ENCODE results near the gene PRSS48. TPM values are rescaled to one million over a fixed set of nuclear protein-coding genes. Genes with fewer than 3 reads are reported as not detected.
"Not testable (repeated sequence)": the region's sequence is repeated elsewhere in the genome, so short reads cannot be mapped to it uniquely, and the experiment has no call there.

PRSS48 gene
- total RNA-seq, 2 experiments from 2014 or later: not detected

- DNase-seq: no peak
- Mint-ChIP-seq H3K27ac (no peak overlapping the region), H3K9me3 (no peaks in the 10 kb centered on the region), H3K27me3 (ENCODE audit: low read depth) (peaks cover 5% of the 10 kb centered on the region), H3K4me1 (ENCODE audit: low read depth) (no peaks in the 10 kb centered on the region), H3K36me3 (ENCODE audit: low read depth) (no peaks in the 10 kb centered on the region), H3K4me3 (no peak overlapping the region)
- CTCF ChIA-PET: no interaction called here
- intact Hi-C loops (cut with micrococcal nuclease): no loop called here
Measured at GRCh38 chr4:151246742-151247141, 30.2 kb upstream of the PRSS48 start.

DNA sequence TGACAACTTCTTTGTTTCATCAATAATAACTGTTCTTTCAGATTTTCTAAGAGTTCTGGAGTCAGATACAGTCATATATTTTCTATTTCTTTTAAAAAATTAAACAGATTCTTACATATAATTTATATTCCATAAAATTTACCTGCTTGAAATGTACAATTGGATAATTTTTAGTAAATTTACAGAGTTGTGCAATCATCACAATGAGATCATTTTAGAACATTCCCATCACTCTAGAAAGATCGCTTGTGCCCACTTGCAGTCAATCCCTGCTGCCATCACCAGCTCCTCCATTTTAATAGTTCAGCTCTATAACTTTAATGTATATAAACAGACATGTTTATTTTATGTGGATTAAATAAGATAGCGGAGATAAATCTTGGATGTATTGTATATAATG is 29.6 kb upstream of the PRSS48 start:
- H3K4me1 Mint-ChIP-seq (ENCODE audit: low read depth): no peaks in the 10 kb centered on the region
- peaks cover 2% of the 10 kb centered on the region for H3K27me3 Mint-ChIP-seq (ENCODE audit: low read depth)
- H3K36me3 Mint-ChIP-seq (ENCODE audit: low read depth): no peaks in the 10 kb centered on the region
- intact Hi-C loops (cut with micrococcal nuclease): no loop called here
- no peaks in the 10 kb centered on the region for H3K9me3 Mint-ChIP-seq
- H3K27ac Mint-ChIP-seq: no peak overlapping the region
- no peak overlapping the region for H3K4me3 Mint-ChIP-seq
- DNase-seq: no peak
- CTCF ChIA-PET: no interaction called here

DNA sequence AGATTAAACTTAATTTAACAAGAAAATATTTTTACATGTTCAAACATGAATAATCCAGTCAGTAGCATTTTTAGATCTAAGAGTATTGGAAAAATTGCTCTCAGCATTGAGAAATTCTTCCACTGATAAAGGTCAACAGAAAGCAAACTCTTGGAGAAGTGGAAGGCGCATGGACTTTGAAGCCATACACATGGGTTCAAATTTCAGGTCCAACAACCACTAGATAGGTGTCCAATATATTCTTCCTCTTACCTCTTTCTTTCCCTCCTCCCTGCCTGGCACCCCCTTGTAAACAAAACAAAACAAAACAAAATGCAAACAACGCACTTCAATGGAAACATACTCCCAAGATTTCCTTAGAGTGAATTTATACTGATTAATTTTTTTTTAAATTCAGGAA is 28.4 kb upstream of the PRSS48 start:
- Mint-ChIP-seq H3K4me3 (no peak overlapping the region), H3K27ac (no peak overlapping the region), H3K36me3 (ENCODE audit: low read depth) (no peaks in the 10 kb centered on the region), H3K9me3 (no peaks in the 10 kb centered on the region), H3K27me3 (ENCODE audit: low read depth) (peaks cover 2% of the 10 kb centered on the region), H3K4me1 (ENCODE audit: low read depth) (no peaks in the 10 kb centered on the region)
- intact Hi-C loops (cut with micrococcal nuclease): no loop called here
- no peak for DNase-seq
- CTCF ChIA-PET: no interaction called here

DNA sequence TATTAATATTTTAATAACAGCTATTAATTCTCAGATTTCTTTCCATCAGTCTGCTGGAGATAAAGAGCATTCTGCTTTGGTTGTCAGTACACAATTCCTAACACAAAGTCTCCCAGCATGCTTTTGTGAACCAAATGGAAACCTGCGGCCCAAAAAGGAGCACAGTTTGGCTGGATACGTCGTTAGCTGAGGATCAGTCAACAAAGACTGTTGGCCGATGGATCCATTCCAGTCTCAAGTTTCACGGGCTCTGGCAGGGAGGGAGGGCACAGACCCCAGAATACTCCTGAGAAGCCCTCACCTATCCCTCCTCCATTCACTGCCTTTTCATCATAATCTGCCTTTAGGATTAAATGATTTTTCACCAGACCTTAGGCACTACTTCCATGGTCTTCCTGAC is 26.3 kb upstream of the PRSS48 start:
- CTCF ChIA-PET: no interaction called here
- H3K27me3 Mint-ChIP-seq (ENCODE audit: low read depth): peaks cover 2% of the 10 kb centered on the region
- no peaks in the 10 kb centered on the region for H3K9me3 Mint-ChIP-seq
- no peak overlapping the region for H3K27ac Mint-ChIP-seq
- H3K36me3 Mint-ChIP-seq (ENCODE audit: low read depth): no peaks in the 10 kb centered on the region
- intact Hi-C loops (cut with micrococcal nuclease): no loop called here
- DNase-seq: no peak
- no peaks in the 10 kb centered on the region for H3K4me1 Mint-ChIP-seq (ENCODE audit: low read depth)
- H3K4me3 Mint-ChIP-seq: no peak overlapping the region

GRCh38 chr4:151251603-151252304 is 25.2 kb upstream of the PRSS48 start:
- intact Hi-C loops (cut with micrococcal nuclease): no loop called here
- no peaks in the 10 kb centered on the region for H3K4me1 Mint-ChIP-seq (ENCODE audit: low read depth)
- H3K27me3 Mint-ChIP-seq (ENCODE audit: low read depth): peaks cover 2% of the 10 kb centered on the region
- CTCF ChIA-PET: no interaction called here
- no peaks in the 10 kb centered on the region for H3K36me3 Mint-ChIP-seq (ENCODE audit: low read depth)
- H3K9me3 Mint-ChIP-seq: no peaks in the 10 kb centered on the region
- no peak overlapping the region for H3K27ac Mint-ChIP-seq
- no peak overlapping the region for H3K4me3 Mint-ChIP-seq
- no peak for DNase-seq

DNA sequence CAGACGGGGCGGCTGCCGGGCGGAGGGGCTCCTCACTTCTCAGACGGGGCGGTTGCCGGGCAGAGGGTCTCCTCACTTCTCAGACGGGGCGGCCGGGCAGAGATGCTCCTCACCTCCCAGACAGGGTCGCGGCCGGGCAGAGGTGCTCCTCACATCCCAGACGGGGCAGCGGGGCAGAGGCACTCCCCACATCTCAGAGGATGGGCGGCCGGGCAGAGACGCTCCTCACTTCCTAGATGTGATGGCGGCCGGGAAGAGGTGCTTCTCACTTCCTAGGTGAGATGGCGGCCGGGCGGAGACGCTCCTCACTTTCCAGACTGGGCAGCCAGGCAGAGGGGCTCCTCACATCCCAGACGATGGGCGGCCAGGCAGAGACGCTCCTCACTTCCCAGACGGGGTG is 21.7 kb upstream of the PRSS48 start:
- H3K27me3 Mint-ChIP-seq (ENCODE audit: low read depth); DNase-seq; H3K4me3 Mint-ChIP-seq; H3K36me3 Mint-ChIP-seq (ENCODE audit: low read depth); CTCF ChIA-PET; intact Hi-C loops (cut with micrococcal nuclease); H3K9me3 Mint-ChIP-seq; H3K27ac Mint-ChIP-seq; H3K4me1 Mint-ChIP-seq (ENCODE audit: low read depth): not testable (repeated sequence)

- H3K27me3 Mint-ChIP-seq (ENCODE audit: low read depth); DNase-seq; CTCF ChIA-PET; H3K9me3 Mint-ChIP-seq; H3K27ac Mint-ChIP-seq; intact Hi-C loops (cut with micrococcal nuclease); H3K4me3 Mint-ChIP-seq; H3K36me3 Mint-ChIP-seq (ENCODE audit: low read depth); H3K4me1 Mint-ChIP-seq (ENCODE audit: low read depth): not testable (repeated sequence)
Measured at GRCh38 chr4:151255680-151256079, 21.3 kb upstream of the PRSS48 start.

GRCh38 chr4:151256134-151256533 is 20.8 kb upstream of the PRSS48 start:
- no peaks in the 10 kb centered on the region for H3K9me3 Mint-ChIP-seq
- no peaks in the 10 kb centered on the region for H3K36me3 Mint-ChIP-seq (ENCODE audit: low read depth)
- H3K27ac Mint-ChIP-seq: no peak overlapping the region
- H3K4me1 Mint-ChIP-seq (ENCODE audit: low read depth): no peaks in the 10 kb centered on the region
- no peak overlapping the region for H3K4me3 Mint-ChIP-seq
- intact Hi-C loops (cut with micrococcal nuclease): no loop called here
- H3K27me3 Mint-ChIP-seq (ENCODE audit: low read depth): no peaks in the 10 kb centered on the region
- DNase-seq: no peak
- CTCF ChIA-PET: no interaction called here

GRCh38 chr4:151257704-151258103 is 19.3 kb upstream of the PRSS48 start:
- no peaks in the 10 kb centered on the region for H3K27me3 Mint-ChIP-seq (ENCODE audit: low read depth)
- intact Hi-C loops (cut with micrococcal nuclease): no loop called here
- H3K27ac Mint-ChIP-seq: no peak overlapping the region
- DNase-seq: no peak
- no peaks in the 10 kb centered on the region for H3K4me1 Mint-ChIP-seq (ENCODE audit: low read depth)
- no peak overlapping the region for H3K4me3 Mint-ChIP-seq
- no peaks in the 10 kb centered on the region for H3K9me3 Mint-ChIP-seq
- CTCF ChIA-PET: no interaction called here
- no peaks in the 10 kb centered on the region for H3K36me3 Mint-ChIP-seq (ENCODE audit: low read depth)

- H3K27me3 Mint-ChIP-seq (ENCODE audit: low read depth): no peaks in the 10 kb centered on the region
- H3K4me1 Mint-ChIP-seq (ENCODE audit: low read depth): no peaks in the 10 kb centered on the region
- no peaks in the 10 kb centered on the region for H3K9me3 Mint-ChIP-seq
- intact Hi-C loops (cut with micrococcal nuclease): no loop called here
- no peak overlapping the region for H3K4me3 Mint-ChIP-seq
- no peak overlapping the region for H3K27ac Mint-ChIP-seq
- no peaks in the 10 kb centered on the region for H3K36me3 Mint-ChIP-seq (ENCODE audit: low read depth)
- CTCF ChIA-PET: no interaction called here
- DNase-seq: no peak
Measured at GRCh38 chr4:151259752-151260151, 17.2 kb upstream of the PRSS48 start.

DNA sequence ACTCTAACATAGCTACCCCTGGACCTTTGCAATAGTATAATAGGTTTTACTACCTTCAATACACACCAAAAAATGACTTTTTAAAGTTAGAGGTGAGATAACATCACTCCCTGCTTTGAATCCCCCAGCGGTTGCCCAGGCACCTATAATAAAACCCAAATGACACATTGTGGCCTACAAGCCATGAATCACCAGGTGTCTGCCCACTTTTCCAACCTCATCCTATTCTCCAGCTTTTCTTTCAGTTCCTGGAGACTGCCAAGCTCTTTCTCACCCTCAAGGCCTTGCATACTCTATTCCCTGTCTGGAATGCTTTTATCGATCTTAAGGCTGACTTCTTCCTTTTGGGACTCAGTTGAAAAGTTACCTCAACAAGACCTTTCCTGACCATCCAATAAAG is 16.4 kb upstream of the PRSS48 start:
- Mint-ChIP-seq H3K27me3 (ENCODE audit: low read depth) (peaks cover 2% of the 10 kb centered on the region), H3K27ac (no peak overlapping the region), H3K36me3 (ENCODE audit: low read depth) (no peaks in the 10 kb centered on the region), H3K4me3 (no peak overlapping the region), H3K9me3 (no peaks in the 10 kb centered on the region), H3K4me1 (ENCODE audit: low read depth) (no peaks in the 10 kb centered on the region)
- CTCF ChIA-PET: no interaction called here
- intact Hi-C loops (cut with micrococcal nuclease): no loop called here
- DNase-seq: no peak

- intact Hi-C loops (cut with micrococcal nuclease): no loop called here
Measured at GRCh38 chr4:151263455-151263854, 13.5 kb upstream of the PRSS48 start.

GRCh38 chr4:151266497-151266896 is 10.5 kb upstream of the PRSS48 start:
- no peak for DNase-seq
- no peak overlapping the region for H3K27ac Mint-ChIP-seq
- no peaks in the 10 kb centered on the region for H3K36me3 Mint-ChIP-seq (ENCODE audit: low read depth)
- peaks cover 2% of the 10 kb centered on the region for H3K27me3 Mint-ChIP-seq (ENCODE audit: low read depth)
- CTCF ChIA-PET: interaction anchor here (0.7 to 2.8 kb wide), 2 partner anchors 10 to 604 kb away, joined by 3 to 13 read pairs; partner anchors contain the start of gene PRSS48
- intact Hi-C loops (cut with micrococcal nuclease): no loop called here
- H3K9me3 Mint-ChIP-seq: peaks cover 2% of the 10 kb centered on the region
- no peak overlapping the region for H3K4me3 Mint-ChIP-seq
- no peaks in the 10 kb centered on the region for H3K4me1 Mint-ChIP-seq (ENCODE audit: low read depth)

More at GRCh38 chr4:151263455-151263854, 13.5 kb upstream of the PRSS48 start:
- no peak overlapping the region for H3K4me3 Mint-ChIP-seq
- peaks cover 2% of the 10 kb centered on the region for H3K27me3 Mint-ChIP-seq (ENCODE audit: low read depth)
- H3K4me1 Mint-ChIP-seq (ENCODE audit: low read depth): no peaks in the 10 kb centered on the region
- DNase-seq: no peak
- CTCF ChIA-PET: no interaction called here
- H3K36me3 Mint-ChIP-seq (ENCODE audit: low read depth): no peaks in the 10 kb centered on the region
- no peak overlapping the region for H3K27ac Mint-ChIP-seq
- H3K9me3 Mint-ChIP-seq: no peaks in the 10 kb centered on the region

Measured in activated naive CD4-positive, alpha-beta T cell treated with anti-CD3 and anti-CD28 coated beads for 36 hours (primary cell).